ENCODE data around the gene LRRN2. TPM values are rescaled to one million over a fixed set of nuclear protein-coding genes. Genes with fewer than 3 reads are reported as not detected.

The LRRN2 gene
- total and polyA plus RNA-seq, 9 of the 15 experiments (the other 6 are each of a cell fraction or from before 2014, with no cell fraction given), result 0.05 TPM; not detected in 8

DNA sequence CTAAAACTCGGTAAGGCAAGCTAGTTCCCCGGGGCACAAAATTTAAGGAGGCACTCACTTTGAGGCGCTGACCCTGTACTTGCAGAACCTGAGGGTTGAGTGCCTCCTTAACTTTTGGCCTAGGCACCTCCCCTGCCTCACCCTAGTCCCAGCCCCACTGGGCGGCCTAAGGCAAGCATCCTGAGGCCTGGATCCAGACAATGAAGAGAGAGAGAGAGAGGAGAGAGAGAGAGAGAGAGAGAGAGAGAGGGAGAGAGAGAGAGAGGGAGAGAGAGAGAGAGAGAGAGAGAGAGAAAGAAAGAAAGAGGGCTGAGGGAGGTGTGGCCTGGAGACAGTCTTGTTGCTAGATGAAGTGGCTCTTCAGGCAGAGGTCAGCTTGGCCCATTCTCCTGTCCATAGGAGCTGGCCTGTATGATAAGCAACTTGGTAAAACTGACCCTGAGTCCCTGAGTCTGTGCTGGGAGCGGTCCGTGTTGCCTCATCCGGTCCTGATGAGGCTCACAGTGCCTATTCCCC is 7.4 kb upstream of the LRRN2 start (continued):
- TF ChIP-seq, protein P1, sequence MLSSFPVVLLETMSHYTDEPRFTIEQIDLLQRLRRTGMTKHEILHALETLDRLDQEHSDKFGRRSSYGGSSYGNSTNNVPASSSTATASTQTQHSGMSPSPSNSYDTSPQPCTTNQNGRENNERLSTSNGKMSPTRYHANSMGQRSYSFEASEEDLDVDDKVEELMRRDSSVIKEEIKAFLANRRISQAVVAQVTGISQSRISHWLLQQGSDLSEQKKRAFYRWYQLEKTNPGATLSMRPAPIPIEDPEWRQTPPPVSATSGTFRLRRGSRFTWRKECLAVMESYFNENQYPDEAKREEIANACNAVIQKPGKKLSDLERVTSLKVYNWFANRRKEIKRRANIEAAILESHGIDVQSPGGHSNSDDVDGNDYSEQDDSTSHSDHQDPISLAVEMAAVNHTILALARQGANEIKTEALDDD (IDR thresholded peaks at IDR 0.05), result 0 out of 2 replicates have a peak, but pooled peaks have one; percentile 19
- no peak for TF ChIP-seq POU5F1 (IDR thresholded peaks at IDR 0.05; ENCODE audit: borderline replicate concordance, low read depth, low read length, partially characterized antibody)
- TF ChIP-seq, protein P2, sequence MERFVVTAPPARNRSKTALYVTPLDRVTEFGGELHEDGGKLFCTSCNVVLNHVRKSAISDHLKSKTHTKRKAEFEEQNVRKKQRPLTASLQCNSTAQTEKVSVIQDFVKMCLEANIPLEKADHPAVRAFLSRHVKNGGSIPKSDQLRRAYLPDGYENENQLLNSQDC (CRISPR knock-in tag; IDR thresholded peaks at IDR 0.05), result no peak
- TF ChIP-seq ZNF449 (CRISPR knock-in tag; IDR thresholded peaks at IDR 0.05), result no peak
- peak; percentile 43 to 47; a peak in 2 of 4 replicates for TF ChIP-seq TRIM24 (IDR thresholded peaks at IDR 0.05)
- TF ChIP-seq SUPT5H (IDR thresholded peaks at IDR 0.05), result no peak
- TF ChIP-seq, protein P3, sequence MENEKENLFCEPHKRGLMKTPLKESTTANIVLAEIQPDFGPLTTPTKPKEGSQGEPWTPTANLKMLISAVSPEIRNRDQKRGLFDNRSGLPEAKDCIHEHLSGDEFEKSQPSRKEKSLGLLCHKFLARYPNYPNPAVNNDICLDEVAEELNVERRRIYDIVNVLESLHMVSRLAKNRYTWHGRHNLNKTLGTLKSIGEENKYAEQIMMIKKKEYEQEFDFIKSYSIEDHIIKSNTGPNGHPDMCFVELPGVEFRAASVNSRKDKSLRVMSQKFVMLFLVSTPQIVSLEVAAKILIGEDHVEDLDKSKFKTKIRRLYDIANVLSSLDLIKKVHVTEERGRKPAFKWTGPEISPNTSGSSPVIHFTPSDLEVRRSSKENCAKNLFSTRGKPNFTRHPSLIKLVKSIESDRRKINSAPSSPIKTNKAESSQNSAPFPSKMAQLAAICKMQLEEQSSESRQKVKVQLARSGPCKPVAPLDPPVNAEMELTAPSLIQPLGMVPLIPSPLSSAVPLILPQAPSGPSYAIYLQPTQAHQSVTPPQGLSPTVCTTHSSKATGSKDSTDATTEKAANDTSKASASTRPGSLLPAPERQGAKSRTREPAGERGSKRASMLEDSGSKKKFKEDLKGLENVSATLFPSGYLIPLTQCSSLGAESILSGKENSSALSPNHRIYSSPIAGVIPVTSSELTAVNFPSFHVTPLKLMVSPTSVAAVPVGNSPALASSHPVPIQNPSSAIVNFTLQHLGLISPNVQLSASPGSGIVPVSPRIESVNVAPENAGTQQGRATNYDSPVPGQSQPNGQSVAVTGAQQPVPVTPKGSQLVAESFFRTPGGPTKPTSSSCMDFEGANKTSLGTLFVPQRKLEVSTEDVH (IDR thresholded peaks at IDR 0.05; ENCODE audit: low read depth, partially characterized antibody), result no peak
- TF ChIP-seq TRIM25 (IDR thresholded peaks at IDR 0.05; ENCODE audit: borderline replicate concordance), result no peak
- no peak for TF ChIP-seq SREBF1 (IDR thresholded peaks at IDR 0.05; ENCODE audit: borderline replicate concordance, low read depth, low read length)
- peak; percentile 58; the same call in 1 of the 2 replicates for TF ChIP-seq MTA2 (IDR thresholded peaks at IDR 0.05; ENCODE audit: low read depth)
- peak; percentile 56; the same call in 1 of the 2 replicates for TF ChIP-seq CEBPB (tag; IDR thresholded peaks at IDR 0.05)
- peak; percentile 38; the same call in 1 of the 2 replicates for TF ChIP-seq ZFX (CRISPR knock-in tag; IDR thresholded peaks at IDR 0.05)
- TF ChIP-seq KAT7 (CRISPR knock-in tag; IDR thresholded peaks at IDR 0.05; ENCODE audit: borderline replicate concordance), result no peak; the same call in 1 of the 2 replicates
- TF ChIP-seq, protein P4, sequence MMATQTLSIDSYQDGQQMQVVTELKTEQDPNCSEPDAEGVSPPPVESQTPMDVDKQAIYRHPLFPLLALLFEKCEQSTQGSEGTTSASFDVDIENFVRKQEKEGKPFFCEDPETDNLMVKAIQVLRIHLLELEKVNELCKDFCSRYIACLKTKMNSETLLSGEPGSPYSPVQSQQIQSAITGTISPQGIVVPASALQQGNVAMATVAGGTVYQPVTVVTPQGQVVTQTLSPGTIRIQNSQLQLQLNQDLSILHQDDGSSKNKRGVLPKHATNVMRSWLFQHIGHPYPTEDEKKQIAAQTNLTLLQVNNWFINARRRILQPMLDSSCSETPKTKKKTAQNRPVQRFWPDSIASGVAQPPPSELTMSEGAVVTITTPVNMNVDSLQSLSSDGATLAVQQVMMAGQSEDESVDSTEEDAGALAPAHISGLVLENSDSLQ (IDR thresholded peaks at IDR 0.05), result peak; percentile 28; the same call in 1 of the 2 replicates
- TF ChIP-seq EP400 (IDR thresholded peaks at IDR 0.05), result no peak
- TF ChIP-seq KDM1A (IDR thresholded peaks at IDR 0.05), result peak; percentile 77 to 81
- no peak for TF ChIP-seq ZFP1 (CRISPR knock-in tag; IDR thresholded peaks at IDR 0.05)
- TF ChIP-seq KAT2B (IDR thresholded peaks at IDR 0.05; ENCODE audit: low read depth, low read length), result no peak
- peak; percentile 12 for TF ChIP-seq MEIS2 (IDR thresholded peaks at IDR 0.05; ENCODE audit: partially characterized antibody)
- 0 out of 2 replicates have a peak, but pooled peaks have one; percentile 27 for TF ChIP-seq LCOR (CRISPR knock-in tag; IDR thresholded peaks at IDR 0.05)
- TF ChIP-seq ZNF41 (CRISPR knock-in tag; conservative IDR thresholded peaks at IDR 0.05), result 0 out of 2 replicates have a peak, but pooled peaks have one; percentile 3

Measured in K562 (cell line).